Ishikawa (cell line): Measurements from ENCODE around the gene TICAM2.

Source experiments
- CEBPB ChIP-seq: IDR thresholded peaks from 2 replicates; pipeline ENCODE4 v1.6.1; 2012
- EGR1 ChIP-seq: IDR thresholded peaks from 2 replicates; pipeline ENCODE4 v1.6.1; 2012
- EP300 ChIP-seq: IDR thresholded peaks from 2 replicates; pipeline ENCODE4 v1.6.1; 2012; ENCODE audit warnings: borderline replicate concordance
- MAX ChIP-seq: IDR thresholded peaks from 2 replicates; pipeline ENCODE4 v1.6.1; 2012
- NFIC ChIP-seq: IDR thresholded peaks from 2 replicates; pipeline ENCODE4 v1.6.1; 2012
- RAD21 ChIP-seq: IDR thresholded peaks from 2 replicates; pipeline ENCODE4 v1.6.1; 2012; ENCODE audit warnings: low read depth
- TAF1 ChIP-seq: IDR thresholded peaks from 2 replicates; pipeline ENCODE4 v1.6.1; 2012; ENCODE audit warnings: low read depth, mild to moderate bottlenecking
- TCF12 ChIP-seq: IDR thresholded peaks from 2 replicates; pipeline ENCODE4 v1.6.1; 2012; ENCODE audit warnings: low read depth
- TEAD4 ChIP-seq: IDR thresholded peaks from 2 replicates; pipeline ENCODE4 v1.6.1; 2012
- TF ChIP-seq, protein P1 (sequence below): IDR thresholded peaks from 2 replicates; pipeline ENCODE4 v1.6.1; 2012
- TF ChIP-seq, protein P2 (sequence below): IDR thresholded peaks from 2 replicates; pipeline ENCODE4 v1.6.1; 2012; ENCODE audit warnings: low read depth, mild to moderate bottlenecking

DNA sequence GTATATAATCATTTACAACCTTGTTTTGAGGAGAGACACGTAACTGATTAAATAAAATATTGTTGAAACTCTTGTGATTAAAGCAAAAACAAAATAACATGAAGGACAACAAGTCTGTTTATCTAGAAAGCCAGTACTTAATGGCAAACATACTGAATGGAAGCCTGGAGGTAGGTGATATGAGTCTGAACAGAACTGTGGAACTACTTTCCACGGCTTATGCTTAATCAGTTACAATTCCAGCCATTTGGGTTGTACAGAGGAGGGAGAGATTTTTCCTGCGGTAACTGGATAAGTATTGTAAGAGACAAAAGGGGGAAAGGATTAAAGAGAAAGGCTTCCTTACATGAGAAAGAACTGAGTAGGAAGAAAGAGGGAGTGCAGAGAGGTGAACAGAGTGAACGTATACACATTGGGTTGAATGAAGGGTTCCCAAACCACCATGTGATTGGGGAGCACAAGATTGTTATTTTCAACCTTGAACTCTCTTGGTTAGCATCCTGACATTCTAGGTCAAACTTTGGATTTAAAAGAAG is 19.2 kb upstream of the TICAM2 start:
- TF ChIP-seq CEBPB (no peak), EP300 (no peak), EGR1 (no peak), TCF12 (no peak), RAD21 (no peak), TAF1 (no peak), MAX (no peak), TEAD4 (no peak), NFIC (no peak)
- TF ChIP-seq, protein P1, sequence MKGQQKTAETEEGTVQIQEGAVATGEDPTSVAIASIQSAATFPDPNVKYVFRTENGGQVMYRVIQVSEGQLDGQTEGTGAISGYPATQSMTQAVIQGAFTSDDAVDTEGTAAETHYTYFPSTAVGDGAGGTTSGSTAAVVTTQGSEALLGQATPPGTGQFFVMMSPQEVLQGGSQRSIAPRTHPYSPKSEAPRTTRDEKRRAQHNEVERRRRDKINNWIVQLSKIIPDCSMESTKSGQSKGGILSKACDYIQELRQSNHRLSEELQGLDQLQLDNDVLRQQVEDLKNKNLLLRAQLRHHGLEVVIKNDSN: no peak
- TF ChIP-seq, protein P2, sequence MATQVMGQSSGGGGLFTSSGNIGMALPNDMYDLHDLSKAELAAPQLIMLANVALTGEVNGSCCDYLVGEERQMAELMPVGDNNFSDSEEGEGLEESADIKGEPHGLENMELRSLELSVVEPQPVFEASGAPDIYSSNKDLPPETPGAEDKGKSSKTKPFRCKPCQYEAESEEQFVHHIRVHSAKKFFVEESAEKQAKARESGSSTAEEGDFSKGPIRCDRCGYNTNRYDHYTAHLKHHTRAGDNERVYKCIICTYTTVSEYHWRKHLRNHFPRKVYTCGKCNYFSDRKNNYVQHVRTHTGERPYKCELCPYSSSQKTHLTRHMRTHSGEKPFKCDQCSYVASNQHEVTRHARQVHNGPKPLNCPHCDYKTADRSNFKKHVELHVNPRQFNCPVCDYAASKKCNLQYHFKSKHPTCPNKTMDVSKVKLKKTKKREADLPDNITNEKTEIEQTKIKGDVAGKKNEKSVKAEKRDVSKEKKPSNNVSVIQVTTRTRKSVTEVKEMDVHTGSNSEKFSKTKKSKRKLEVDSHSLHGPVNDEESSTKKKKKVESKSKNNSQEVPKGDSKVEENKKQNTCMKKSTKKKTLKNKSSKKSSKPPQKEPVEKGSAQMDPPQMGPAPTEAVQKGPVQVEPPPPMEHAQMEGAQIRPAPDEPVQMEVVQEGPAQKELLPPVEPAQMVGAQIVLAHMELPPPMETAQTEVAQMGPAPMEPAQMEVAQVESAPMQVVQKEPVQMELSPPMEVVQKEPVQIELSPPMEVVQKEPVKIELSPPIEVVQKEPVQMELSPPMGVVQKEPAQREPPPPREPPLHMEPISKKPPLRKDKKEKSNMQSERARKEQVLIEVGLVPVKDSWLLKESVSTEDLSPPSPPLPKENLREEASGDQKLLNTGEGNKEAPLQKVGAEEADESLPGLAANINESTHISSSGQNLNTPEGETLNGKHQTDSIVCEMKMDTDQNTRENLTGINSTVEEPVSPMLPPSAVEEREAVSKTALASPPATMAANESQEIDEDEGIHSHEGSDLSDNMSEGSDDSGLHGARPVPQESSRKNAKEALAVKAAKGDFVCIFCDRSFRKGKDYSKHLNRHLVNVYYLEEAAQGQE: no peak
